ENCODE measurements around the gene HOXD3. TPM values are rescaled to one million over a fixed set of nuclear protein-coding genes. Genes with fewer than 3 reads are reported as not detected.

HOXD3 gene
- total and polyA plus RNA-seq, 9 donors: 0.91 to 4.0 (median 1.7) TPM

DNA sequence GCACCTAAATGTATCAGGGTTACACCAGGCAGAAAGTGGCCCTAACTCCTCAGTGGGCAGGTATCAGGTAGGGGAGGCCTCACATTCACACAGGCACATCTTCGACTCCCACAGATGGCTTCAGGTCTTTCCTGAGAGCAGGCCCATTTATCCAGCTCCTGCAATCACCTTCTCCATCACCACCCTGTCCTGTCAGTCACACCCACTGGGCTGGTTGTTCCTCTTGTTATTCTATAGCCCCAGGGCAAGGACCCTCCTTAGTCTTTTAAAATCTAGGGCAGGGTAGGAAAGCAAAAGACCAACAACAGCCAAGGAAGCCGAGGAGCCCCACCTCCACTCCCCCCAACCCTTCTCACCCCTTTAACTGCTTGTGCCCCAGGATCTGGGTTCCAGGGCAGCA is 14.8 kb upstream of the HOXD3 start:
- no peak for DNase-seq
- WGBS (ENCODE audit: insufficient coverage): no CpG with 5 or more reads among the region's 2 CpGs
- Histone ChIP-seq H3K9me3 (replicated peaks; ENCODE audit: control insufficient read depth, low read depth, low read length) (no peaks in the 10 kb centered on the region), H3K4me3 (ENCODE audit: low read length) (no peak overlapping the region), H3K27me3 (ENCODE audit: control insufficient read depth, insufficient read depth, low read length) (peaks cover 62% of the 10 kb centered on the region), H3K4me1 (ENCODE audit: control insufficient read depth, insufficient read depth, low read length) (peaks cover 25% of the 10 kb centered on the region), H3K27ac (ENCODE audit: low read length) (no peak overlapping the region), H3K36me3 (ENCODE audit: control insufficient read depth, insufficient read depth, low read length) (no peaks in the 10 kb centered on the region)

DNA sequence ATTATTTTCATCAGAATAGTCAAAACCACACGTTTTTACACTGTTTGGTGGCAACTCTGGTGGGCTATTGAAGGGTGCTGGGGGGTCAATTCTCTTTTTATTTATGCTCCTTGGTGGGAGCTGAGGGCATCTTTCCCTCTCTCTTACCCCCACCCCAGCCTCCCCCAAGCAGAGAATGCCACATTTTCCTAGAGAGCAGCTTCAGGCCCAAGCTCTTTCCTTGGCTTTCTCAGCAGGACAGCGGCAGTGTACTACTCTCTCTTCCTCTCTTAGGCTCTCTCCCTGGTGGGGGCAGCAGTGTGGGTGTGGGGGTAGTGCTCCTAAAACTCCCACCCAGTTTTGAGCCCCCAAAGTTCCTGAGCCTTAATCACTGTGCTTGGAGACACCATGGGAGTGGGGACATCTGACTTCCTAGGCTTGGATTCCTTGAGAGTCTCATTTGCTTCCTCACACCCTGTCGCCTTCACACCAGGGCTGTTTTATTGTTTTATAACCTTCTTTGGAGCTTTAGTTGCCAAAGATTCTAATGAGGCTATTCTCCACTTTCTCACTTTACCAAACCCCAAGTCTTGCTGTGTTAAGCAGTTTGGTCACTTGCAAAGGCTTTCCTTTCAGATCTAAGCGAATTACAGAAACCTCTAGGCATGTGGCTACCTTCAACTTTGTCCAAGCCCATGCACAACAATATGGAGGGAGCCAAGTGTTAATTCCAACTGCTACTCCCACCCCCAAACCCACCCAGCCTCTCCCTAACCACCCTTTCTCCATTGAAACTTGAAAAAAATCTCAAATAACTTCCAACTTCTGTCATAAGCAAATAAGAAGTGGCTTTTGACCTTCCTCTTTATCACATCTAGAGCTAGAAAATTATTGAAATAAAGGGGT is 11.8 kb upstream of the HOXD3 start:
- no peak overlapping the region for H3K4me3 ChIP-seq (ENCODE audit: low read length)
- DNase-seq: no peak
- 71% methylated on average over 1 of the region's 4 CpGs for WGBS (ENCODE audit: insufficient coverage)
- peaks cover 69% of the 10 kb centered on the region for H3K27me3 ChIP-seq (ENCODE audit: control insufficient read depth, insufficient read depth, low read length)
- peaks cover 1% of the 10 kb centered on the region for H3K36me3 ChIP-seq (ENCODE audit: control insufficient read depth, insufficient read depth, low read length)
- no peak overlapping the region for H3K27ac ChIP-seq (ENCODE audit: low read length)
- H3K4me1 ChIP-seq (ENCODE audit: control insufficient read depth, insufficient read depth, low read length): peaks cover 8% of the 10 kb centered on the region
- no peaks in the 10 kb centered on the region for H3K9me3 ChIP-seq (replicated peaks; ENCODE audit: control insufficient read depth, low read depth, low read length)

- no peak for DNase-seq
- H3K27me3 ChIP-seq (ENCODE audit: control insufficient read depth, insufficient read depth, low read length): peaks cover 69% of the 10 kb centered on the region
- H3K4me3 ChIP-seq (ENCODE audit: low read length): no peak overlapping the region
- H3K9me3 ChIP-seq (replicated peaks; ENCODE audit: control insufficient read depth, low read depth, low read length): no peaks in the 10 kb centered on the region
- peaks cover under 1% of the 10 kb centered on the region for H3K4me1 ChIP-seq (ENCODE audit: control insufficient read depth, insufficient read depth, low read length)
- no peak overlapping the region for H3K27ac ChIP-seq (ENCODE audit: low read length)
- 0% methylated on average over 1 of the region's 6 CpGs for WGBS (ENCODE audit: insufficient coverage)
- H3K36me3 ChIP-seq (ENCODE audit: control insufficient read depth, insufficient read depth, low read length): peaks cover 5% of the 10 kb centered on the region
Observed at GRCh38 chr2:176146101-176146500, 11.0 kb upstream of the HOXD3 start.

DNA sequence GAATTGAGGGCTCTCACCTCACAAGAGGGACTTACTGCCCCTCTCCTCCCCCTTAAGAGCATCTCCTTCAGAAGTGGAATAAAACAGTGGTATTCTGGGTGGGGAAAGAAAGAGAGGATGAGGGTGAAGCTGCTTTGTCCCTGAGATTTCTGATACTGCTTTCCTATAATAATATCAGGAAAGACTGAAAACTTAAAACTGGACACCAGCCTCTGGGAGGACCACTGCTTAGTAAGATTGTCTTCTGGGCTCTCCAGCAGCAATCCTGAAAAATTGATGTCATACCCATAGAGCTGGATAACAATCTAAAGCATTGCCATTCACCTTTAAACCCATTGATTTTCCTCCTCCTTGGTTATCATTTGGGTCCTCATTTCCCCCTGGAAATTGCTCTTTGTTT is 10.5 kb upstream of the HOXD3 start:
- Histone ChIP-seq H3K36me3 (ENCODE audit: control insufficient read depth, insufficient read depth, low read length) (peaks cover 5% of the 10 kb centered on the region), H3K9me3 (replicated peaks; ENCODE audit: control insufficient read depth, low read depth, low read length) (no peaks in the 10 kb centered on the region), H3K27me3 (ENCODE audit: control insufficient read depth, insufficient read depth, low read length) (peaks cover 73% of the 10 kb centered on the region), H3K27ac (ENCODE audit: low read length) (no peak overlapping the region), H3K4me1 (ENCODE audit: control insufficient read depth, insufficient read depth, low read length) (no peaks in the 10 kb centered on the region), H3K4me3 (ENCODE audit: low read length) (no peak overlapping the region)
- DNase-seq: no peak

DNA sequence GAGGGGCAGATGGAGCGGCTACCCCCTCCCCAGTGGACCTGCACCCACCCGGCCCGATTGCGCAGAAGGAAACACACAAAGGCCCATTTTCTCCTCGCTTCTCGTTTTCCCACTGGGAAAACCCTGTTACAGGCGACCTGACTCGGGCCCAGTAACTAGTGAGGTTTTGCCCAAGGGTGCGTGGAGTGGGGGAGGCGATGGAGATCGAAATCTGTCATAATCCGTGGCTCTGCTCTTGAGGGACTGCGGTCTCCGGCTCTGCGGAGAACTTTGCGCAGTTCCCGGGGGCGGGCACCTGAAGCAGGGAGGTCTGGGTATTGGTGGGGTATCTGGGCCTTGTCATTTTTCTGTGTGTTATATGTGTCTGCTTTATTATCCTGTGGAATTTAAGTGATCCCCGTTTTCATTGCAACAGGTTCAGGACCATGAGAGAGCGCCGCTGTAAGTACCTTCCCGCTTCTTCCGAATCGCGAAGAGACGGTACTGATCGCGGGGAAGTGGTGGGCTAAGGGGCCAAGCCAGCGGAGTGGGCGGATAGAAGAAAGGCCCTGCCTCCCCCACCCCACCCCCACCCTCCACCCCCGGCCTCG is 9.8 kb upstream of the HOXD3 start:
- peaks cover 5% of the 10 kb centered on the region for H3K36me3 ChIP-seq (ENCODE audit: control insufficient read depth, insufficient read depth, low read length)
- H3K4me3 ChIP-seq (ENCODE audit: low read length): no peak overlapping the region
- H3K27me3 ChIP-seq (ENCODE audit: control insufficient read depth, insufficient read depth, low read length): peaks cover 79% of the 10 kb centered on the region
- no peaks in the 10 kb centered on the region for H3K9me3 ChIP-seq (replicated peaks; ENCODE audit: control insufficient read depth, low read depth, low read length)
- H3K27ac ChIP-seq (ENCODE audit: low read length): no peak overlapping the region
- H3K4me1 ChIP-seq (ENCODE audit: control insufficient read depth, insufficient read depth, low read length): no peaks in the 10 kb centered on the region
- no peak for DNase-seq
- 72% methylated on average over 12 of the region's 32 CpGs for WGBS (ENCODE audit: insufficient coverage)

DNA sequence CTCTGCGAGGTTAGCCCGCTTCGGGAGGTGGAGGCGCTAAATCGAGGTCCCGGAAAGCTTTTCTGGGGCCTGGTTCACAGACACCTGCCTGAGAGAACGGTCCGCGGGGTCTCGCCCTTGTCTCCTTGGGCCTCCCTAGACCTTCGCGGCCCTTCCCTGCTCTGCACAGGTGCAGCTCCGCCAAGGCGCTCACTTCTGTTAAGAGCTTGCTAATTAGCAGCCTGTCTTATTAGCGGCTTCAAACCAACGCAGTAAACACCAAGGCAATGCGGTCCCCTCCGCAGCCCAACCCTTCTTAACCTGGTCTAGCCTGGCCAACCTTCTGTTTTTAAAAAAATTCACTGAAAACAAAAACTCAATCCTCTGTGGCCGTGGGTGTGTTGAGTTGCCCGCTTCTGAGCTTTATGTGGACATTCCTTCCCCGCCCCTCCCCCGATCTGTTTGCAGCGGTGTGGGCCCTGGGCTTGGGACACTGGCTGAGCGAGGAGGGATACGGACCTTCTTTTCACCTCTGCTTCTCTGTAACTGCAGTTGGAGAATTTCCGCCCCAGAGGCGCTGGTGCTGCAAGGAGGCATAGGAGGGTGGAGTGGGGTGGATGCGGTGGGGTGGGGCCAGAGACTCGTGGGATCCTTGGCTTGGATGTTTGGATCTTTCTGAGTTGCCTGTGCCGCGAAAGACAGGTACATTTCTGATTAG is 9.2 kb upstream of the HOXD3 start:
- H3K9me3 ChIP-seq (replicated peaks; ENCODE audit: control insufficient read depth, low read depth, low read length): no peaks in the 10 kb centered on the region
- H3K27me3 ChIP-seq (ENCODE audit: control insufficient read depth, insufficient read depth, low read length): peaks cover 82% of the 10 kb centered on the region
- peaks cover 10% of the 10 kb centered on the region for H3K36me3 ChIP-seq (ENCODE audit: control insufficient read depth, insufficient read depth, low read length)
- no peaks in the 10 kb centered on the region for H3K4me1 ChIP-seq (ENCODE audit: control insufficient read depth, insufficient read depth, low read length)
- H3K4me3 ChIP-seq (ENCODE audit: low read length): no peak overlapping the region
- WGBS (ENCODE audit: insufficient coverage): 54% methylated on average over 25 of the region's 31 CpGs
- no peak overlapping the region for H3K27ac ChIP-seq (ENCODE audit: low read length)
- no peak for DNase-seq

DNA sequence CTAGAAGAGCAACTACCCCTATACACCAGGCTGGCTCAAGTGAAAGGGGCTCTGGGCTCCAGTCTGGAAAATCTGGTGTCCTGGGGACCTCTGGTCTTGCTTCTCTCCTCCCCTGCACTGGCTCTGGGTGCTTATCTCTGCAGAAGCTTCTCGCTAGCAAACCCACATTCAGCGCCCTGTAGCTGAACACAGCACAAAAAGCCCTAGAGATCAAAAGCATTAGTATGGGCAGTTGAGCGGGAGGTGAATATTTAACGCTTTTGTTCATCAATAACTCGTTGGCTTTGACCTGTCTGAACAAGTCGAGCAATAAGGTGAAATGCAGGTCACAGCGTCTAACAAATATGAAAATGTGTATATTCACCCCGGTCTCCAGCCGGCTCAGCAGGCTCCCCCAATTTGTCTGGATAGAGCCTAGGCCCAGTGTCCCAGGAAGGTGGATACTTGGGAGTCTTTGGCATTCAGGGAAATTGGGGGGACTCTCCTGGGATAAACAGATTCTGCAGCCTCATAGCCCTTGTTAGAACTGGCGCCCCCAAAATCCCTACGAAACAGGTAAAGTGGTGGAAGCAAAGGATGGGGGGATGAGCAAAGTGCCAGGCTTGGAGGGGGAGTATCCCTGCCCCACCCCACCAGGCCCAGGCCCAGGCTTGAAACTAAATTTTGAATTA is 8.2 kb upstream of the HOXD3 start:
- no peak overlapping the region for H3K4me3 ChIP-seq (ENCODE audit: low read length)
- peaks cover 80% of the 10 kb centered on the region for H3K27me3 ChIP-seq (ENCODE audit: control insufficient read depth, insufficient read depth, low read length)
- H3K27ac ChIP-seq (ENCODE audit: low read length): no peak overlapping the region
- H3K4me1 ChIP-seq (ENCODE audit: control insufficient read depth, insufficient read depth, low read length): no peaks in the 10 kb centered on the region
- peaks cover 18% of the 10 kb centered on the region for H3K36me3 ChIP-seq (ENCODE audit: control insufficient read depth, insufficient read depth, low read length)
- DNase-seq: no peak
- WGBS (ENCODE audit: insufficient coverage): 66% methylated on average over 8 of the region's 11 CpGs
- H3K9me3 ChIP-seq (replicated peaks; ENCODE audit: control insufficient read depth, low read depth, low read length): no peaks in the 10 kb centered on the region

DNA sequence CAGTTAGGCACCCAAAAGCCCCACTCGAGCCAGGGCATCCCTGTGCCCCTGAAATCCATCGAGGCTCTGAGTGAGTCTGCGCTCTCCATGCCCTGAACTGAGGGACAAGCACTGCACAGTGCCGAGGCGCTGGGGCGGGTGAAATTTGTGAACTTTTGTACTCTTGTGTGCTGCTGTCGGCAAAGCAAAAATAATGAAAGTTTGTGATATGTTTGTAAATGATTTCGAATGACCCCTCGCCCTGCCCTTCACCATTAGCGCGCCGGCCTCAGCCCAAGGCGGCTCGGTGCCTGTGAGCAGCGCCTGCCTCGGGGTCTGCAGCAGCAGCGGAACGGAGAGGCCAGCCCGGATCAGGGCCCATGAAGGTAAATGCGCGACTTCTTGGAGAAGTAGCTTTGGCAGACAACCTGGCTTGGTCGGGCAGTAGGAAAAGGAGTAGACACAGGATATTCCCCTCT is 7.6 kb upstream of the HOXD3 start:
- DNase-seq: no peak
- Histone ChIP-seq H3K27me3 (ENCODE audit: control insufficient read depth, insufficient read depth, low read length) (peaks cover 81% of the 10 kb centered on the region), H3K9me3 (replicated peaks; ENCODE audit: control insufficient read depth, low read depth, low read length) (no peaks in the 10 kb centered on the region), H3K36me3 (ENCODE audit: control insufficient read depth, insufficient read depth, low read length) (peaks cover 19% of the 10 kb centered on the region), H3K4me1 (ENCODE audit: control insufficient read depth, insufficient read depth, low read length) (no peaks in the 10 kb centered on the region), H3K4me3 (ENCODE audit: low read length) (no peak overlapping the region), H3K27ac (ENCODE audit: low read length) (no peak overlapping the region)
- 68% methylated on average over 19 of the region's 22 CpGs for WGBS (ENCODE audit: insufficient coverage)

GRCh38 chr2:176149939-176150583 is 7.0 kb upstream of the HOXD3 start:
- no peak for DNase-seq
- Histone ChIP-seq H3K9me3 (replicated peaks; ENCODE audit: control insufficient read depth, low read depth, low read length) (no peaks in the 10 kb centered on the region), H3K4me3 (ENCODE audit: low read length) (no peak overlapping the region), H3K4me1 (ENCODE audit: control insufficient read depth, insufficient read depth, low read length) (no peaks in the 10 kb centered on the region), H3K27ac (ENCODE audit: low read length) (no peak overlapping the region), H3K36me3 (ENCODE audit: control insufficient read depth, insufficient read depth, low read length) (peaks cover 20% of the 10 kb centered on the region), H3K27me3 (ENCODE audit: control insufficient read depth, insufficient read depth, low read length) (peaks cover 82% of the 10 kb centered on the region)
- WGBS (ENCODE audit: insufficient coverage): 67% methylated on average over 14 of the region's 24 CpGs

Measured in muscle of leg (tissue), 11 donors.